H1 (cell line): ENCODE measurements around the gene SNAPC2. TPM values are rescaled to one million over a fixed set of nuclear protein-coding genes. Genes with fewer than 3 reads are reported as not detected.

Experiments used
- CTCF ChIA-PET: fragments of 300-600 bp; sonication (Branson Sonifier 250); formaldehyde crosslinking; loops from one replicate; lab custom pipeline; 2021; ENCODE audit not compliant: partially characterized antibody; lab: Charles Lee
- POLR2A ChIA-PET: fragments of 300-600 bp; sonication (Branson Sonifier 250); formaldehyde crosslinking; loops from one replicate; lab custom pipeline; 2021; ENCODE audit warnings: inconsistent platforms; ENCODE audit not compliant: partially characterized antibody; lab: Charles Lee
- DNase-seq, 2 experiments: peaks; one replicate each; pipeline versions ENCODE4 v3.0.0 to v3.0.0-alpha.2; 2010 to 2022; ENCODE audit warnings: low spot score in 2 of 2, low read depth in 1 of 2, mixed read lengths in 1 of 2
- FAIRE-seq: peaks from 2 replicates; lab custom pipeline; 2011; peaks lifted over from hg19 to GRCh38; lab: Jason Lieb, UNC
- H2AFZ ChIP-seq: 2 replicates; pipeline ENCODE4 v1.8.1; 2012; ENCODE audit warnings: low read length, inconsistent platforms
- H2AK5ac ChIP-seq: 2 replicates; pipeline ENCODE4 v1.6.1; 2013; ENCODE audit warnings: low read depth, low read length
- H2BK120ac ChIP-seq: replicated peaks from 2 replicates; pipeline ENCODE3; 2013; ENCODE audit warnings: low read depth, low read length, inconsistent platforms
- H2BK12ac ChIP-seq: 2 replicates; pipeline ENCODE4 v1.6.1; 2013; ENCODE audit warnings: low read depth, low read length
- H2BK15ac ChIP-seq: 2 replicates; pipeline ENCODE4 v1.6.1; 2013; ENCODE audit warnings: low read length
- H2BK20ac ChIP-seq: 2 replicates; pipeline ENCODE4 v1.6.1; 2013; ENCODE audit warnings: low read length
- H2BK5ac ChIP-seq: 2 replicates; pipeline ENCODE4 v1.6.1; 2013; ENCODE audit warnings: low read depth, low read length
- H3K14ac ChIP-seq: 2 replicates; pipeline ENCODE4 v1.6.1; 2013; ENCODE audit warnings: inconsistent platforms; ENCODE audit not compliant: insufficient read length
- H3K18ac ChIP-seq: 2 replicates; pipeline ENCODE4 v1.6.1; 2013; ENCODE audit warnings: low read length; ENCODE audit errors: extremely low read depth
- H3K23ac ChIP-seq: 2 replicates; pipeline ENCODE4 v1.6.1; 2013; ENCODE audit warnings: inconsistent platforms; ENCODE audit not compliant: insufficient read length
- H3K23me2 ChIP-seq: 2 replicates; pipeline ENCODE4 v1.6.1; 2013; ENCODE audit warnings: low read depth, low read length
- H3K27ac ChIP-seq: 2 replicates; pipeline ENCODE4 v1.6.1; 2011; ENCODE audit warnings: low read depth, low read length, inconsistent platforms
- H3K27me3 ChIP-seq, 4 experiments: replicated peaks in 1 of 4; 1 replicate in 1 of 4; 2 replicates in 3 of 4; pipeline versions ENCODE4 v1.6.1 to v1.8.1; 2011 to 2013; ENCODE audit warnings: low read length in 3 of 4, mild to moderate bottlenecking in 3 of 4, inconsistent platforms in 2 of 4, mixed read lengths in 2 of 4, moderate library complexity in 1 of 4; ENCODE audit not compliant: control insufficient read depth in 3 of 4, insufficient read depth in 3 of 4; ENCODE audit errors: extremely low read depth in 1 of 4
- H3K36me3 ChIP-seq, 4 experiments: 2 replicates each; pipeline versions ENCODE4 v1.6.1 to v1.8.1; 2011 to 2013; ENCODE audit warnings: mild to moderate bottlenecking in 4 of 4, low read length in 3 of 4, moderate library complexity in 2 of 4, control low read depth in 1 of 4, inconsistent platforms in 1 of 4; ENCODE audit not compliant: insufficient read depth in 4 of 4, control insufficient read depth in 2 of 4
- H3K4ac ChIP-seq: replicated peaks from 2 replicates; pipeline ENCODE3; 2013; ENCODE audit warnings: low read length, low read depth, mixed read lengths, inconsistent platforms; ENCODE audit not compliant: insufficient read length
- H3K4me1 ChIP-seq, 4 experiments: replicated peaks in 1 of 4; 1 replicate in 1 of 4; 2 replicates in 3 of 4; pipeline versions ENCODE4 v1.6.1 to v1.8.1; 2011 to 2013; ENCODE audit warnings: low read length in 3 of 4, inconsistent platforms in 2 of 4, mixed read lengths in 1 of 4; ENCODE audit not compliant: insufficient read depth in 4 of 4, control insufficient read depth in 3 of 4
- H3K4me2 ChIP-seq, 2 experiments: 2 replicates each; pipeline versions ENCODE4 v1.6.1 to v1.8.1; 2011 to 2013; ENCODE audit warnings: low read depth in 2 of 2, low read length in 2 of 2, control low read depth in 1 of 2, inconsistent platforms in 1 of 2, mild to moderate bottlenecking in 1 of 2; ENCODE audit not compliant: insufficient read depth in 1 of 2
- H3K4me3 ChIP-seq, 4 experiments: fragments of 200-600, 300-600 bp in 1 of 4; sonication (generic), shearing (Covaris generic), sonication (Bioruptor Twin) in 1 of 4; 2 replicates each; pipeline versions ENCODE4 v1.5.1 to v1.8.1; 2011 to 2016; ENCODE audit warnings: low read length in 4 of 4, low read depth in 3 of 4, control low read depth in 2 of 4, inconsistent platforms in 2 of 4, mild to moderate bottlenecking in 2 of 4, mixed read lengths in 1 of 4, moderate library complexity in 1 of 4; ENCODE audit not compliant: insufficient read depth in 2 of 4; ENCODE audit errors: extremely low read depth in 1 of 4
- H3K56ac ChIP-seq: replicated peaks from 2 replicates; pipeline ENCODE3; 2013; ENCODE audit warnings: low read depth, mild to moderate bottlenecking, mixed read lengths, low read length, inconsistent platforms; ENCODE audit not compliant: insufficient read length
- H3K79me1 ChIP-seq: 2 replicates; pipeline ENCODE4 v1.6.1; 2013; ENCODE audit warnings: low read depth, low read length, control low read depth
- H3K79me2 ChIP-seq, 2 experiments: 2 replicates each; pipeline versions ENCODE4 v1.6.1 to v1.8.1; 2012 to 2013; ENCODE audit warnings: low read length in 2 of 2, mild to moderate bottlenecking in 2 of 2, inconsistent platforms in 1 of 2; ENCODE audit not compliant: insufficient read depth in 2 of 2, control insufficient read depth in 1 of 2
- H3K9ac ChIP-seq, 4 experiments: replicated peaks in 1 of 4; 1 replicate in 1 of 4; 2 replicates in 3 of 4; pipeline versions ENCODE4 v1.6.1 to v1.8.1; 2011 to 2013; ENCODE audit warnings: low read depth in 3 of 4, low read length in 3 of 4, control low read depth in 2 of 4, mild to moderate bottlenecking in 2 of 4, moderate library complexity in 2 of 4, inconsistent platforms in 1 of 4; ENCODE audit errors: extremely low read depth in 1 of 4
- H3K9me3 ChIP-seq, 2 experiments: 2 replicates each; pipeline versions ENCODE4 v1.6.1 to v1.8.1; 2012 to 2013; ENCODE audit warnings: mild to moderate bottlenecking in 2 of 2, moderate library complexity in 2 of 2, control low read depth in 1 of 2, inconsistent platforms in 1 of 2, low read depth in 1 of 2, low read length in 1 of 2, mixed read lengths in 1 of 2; ENCODE audit not compliant: insufficient read depth in 2 of 2
- H4K20me1 ChIP-seq, 2 experiments: replicated peaks in 1 of 2; 2 replicates each; pipeline versions ENCODE3 to v1.8.1; 2011 to 2013; ENCODE audit warnings: inconsistent platforms in 2 of 2, low read length in 2 of 2, mild to moderate bottlenecking in 1 of 2; ENCODE audit not compliant: insufficient read depth in 2 of 2, control insufficient read depth in 1 of 2
- H4K5ac ChIP-seq: 2 replicates; pipeline ENCODE4 v1.6.1; 2013; ENCODE audit warnings: low read length, low read depth, mixed read lengths, inconsistent platforms; ENCODE audit not compliant: insufficient read length
- H4K8ac ChIP-seq: 2 replicates; pipeline ENCODE4 v1.8.0; 2013; ENCODE audit warnings: mild to moderate bottlenecking, moderate library complexity, low read length, inconsistent platforms; ENCODE audit not compliant: insufficient read depth; ENCODE audit errors: extremely low read depth
- H4K91ac ChIP-seq: replicated peaks from 2 replicates; pipeline ENCODE3; 2013; ENCODE audit warnings: low read length, mixed read lengths, inconsistent platforms; ENCODE audit not compliant: insufficient read length
- CHD2 ChIP-seq: IDR thresholded peaks from 2 replicates; pipeline ENCODE4 v1.6.1; 2012; ENCODE audit warnings: low read length, improper control_type of control experiment
- CREB1 ChIP-seq: IDR thresholded peaks from 2 replicates; pipeline ENCODE4 v1.6.1; 2012; ENCODE audit warnings: inconsistent platforms
- CTBP2 ChIP-seq: IDR thresholded peaks from 2 replicates; pipeline ENCODE4 v1.7.0; 2011; ENCODE audit warnings: borderline replicate concordance, mild to moderate bottlenecking, moderate library complexity, mixed read lengths, low read length; ENCODE audit not compliant: insufficient read depth, insufficient read length
- GABPA ChIP-seq: IDR thresholded peaks from 2 replicates; pipeline ENCODE4 v1.6.1; 2011; ENCODE audit warnings: mild to moderate bottlenecking, low read length, moderate library complexity, borderline replicate concordance; ENCODE audit not compliant: insufficient read depth
- HDAC6 ChIP-seq: IDR thresholded peaks from one replicate; pipeline ENCODE4 v1.7.1; 2012; ENCODE audit warnings: low read depth, mild to moderate bottlenecking, inconsistent platforms, low read length, moderate library complexity
- SIX5 ChIP-seq: IDR thresholded peaks from 2 replicates; pipeline ENCODE4 v1.6.1; 2011; ENCODE audit warnings: mild to moderate bottlenecking, low read depth, low read length
- SP2 ChIP-seq: IDR thresholded peaks from 2 replicates; pipeline ENCODE4 v1.6.1; 2012; ENCODE audit warnings: mild to moderate bottlenecking, low read length, inconsistent platforms
- TAF7 ChIP-seq: optimal IDR thresholded peaks from 2 replicates; pipeline ENCODE3; 2011; ENCODE audit warnings: low read depth, mild to moderate bottlenecking, inconsistent platforms, low read length, moderate library complexity, borderline replicate concordance
- WGBS, 2 experiments: shearing (Covaris generic) in 1 of 2; methylation state at CpG; one replicate each; pipeline versions ENCODE4 v1.1.6 to v1.1.7; 2013 to 2015; ENCODE audit warnings: low lambda C conversion rate in 2 of 2, mixed read lengths in 2 of 2, inconsistent platforms in 1 of 2, low coverage in 1 of 2, missing lambda C conversion rate in 1 of 2; ENCODE audit not compliant: insufficient replicate concordance in 2 of 2, insufficient coverage in 1 of 2, insufficient read length in 1 of 2; ENCODE audit errors: extremely low coverage in 1 of 2, missing lambda C conversion rate in 1 of 2; 5-methylcytosine and 5-hydroxymethylcytosine counted together
- polyA plus RNA-seq, 7 experiments: library from polyadenylated mRNA; depleted of rRNA in 3 of 7; stranded (reverse) in 5 of 7; unstranded in 2 of 7; fragments of >200 nt in 5 of 7; fragments of 200-250 nt in 2 of 7; gene quantifications; 1 replicate in 5 of 7; 2 replicates in 1 of 7; 4 replicates in 1 of 7; pipeline versions ENCODE4 v1.2.1 to v1.2.3, GENCODE V29; 2011 to 2013; ENCODE audit warnings: missing spikeins in 2 of 7, mixed read lengths in 2 of 7
- total RNA-seq: library from RNA; stranded (reverse); fragmentation: NEBNext Ultra II Directional; extraction: Animal tissue kit (Norgen Biotek cat#: 25700); gene quantifications from 2 replicates; pipeline ENCODE4 v1.2.1, GENCODE V29; 2021
- TF ChIP-seq, protein P1 (sequence below): IDR thresholded peaks from 2 replicates; pipeline ENCODE4 v1.6.1; 2012; ENCODE audit warnings: low read length, inconsistent platforms
- TF ChIP-seq, protein P2 (sequence below): IDR thresholded peaks from 2 replicates; pipeline ENCODE4 v1.6.1; 2011; ENCODE audit warnings: low read depth, mild to moderate bottlenecking, low read length; ENCODE audit not compliant: insufficient read depth

The SNAPC2 gene
- total and polyA plus RNA-seq, 2 of the 8 experiments (the other 6 are each of a cell fraction or from before 2014, with no cell fraction given): 18.2 to 20.3 TPM

- H4K91ac ChIP-seq: no peak overlapping the region
- no peaks in the 10 kb centered on the region; a peak in 1 of 8 replicates for H3K36me3 ChIP-seq
- no peak for FAIRE-seq
- no peaks in the 10 kb centered on the region for H3K27me3 ChIP-seq
- no peaks in the 10 kb centered on the region for H3K9me3 ChIP-seq
- H2AFZ ChIP-seq: no peak overlapping the region
- POLR2A ChIA-PET: interaction anchor here (2.3 to 2.8 kb wide), 3 partner anchors 13 to 45 kb away, joined by 8 to 10 read pairs (median 8); partner anchors contain the start of gene TIMM44
- no peaks in the 10 kb centered on the region for H3K79me2 ChIP-seq
- H4K5ac ChIP-seq: no peak overlapping the region
- H3K23ac ChIP-seq: no peak overlapping the region
- no peak overlapping the region for H2BK120ac ChIP-seq
- no peak overlapping the region for H3K4me2 ChIP-seq
- peaks cover 0 to 12% (median 3%) of the 10 kb centered on the region in 4 experiments; a peak in 3 of 7 replicates for H3K4me1 ChIP-seq
- H2BK5ac ChIP-seq: no peak overlapping the region
- no peak overlapping the region for H3K9ac ChIP-seq
- H4K20me1 ChIP-seq: peaks cover 0 to 3% of the 10 kb centered on the region in 2 experiments
- H3K4me3 ChIP-seq: no peak overlapping the region
- no peak overlapping the region for H3K56ac ChIP-seq
- CTCF ChIA-PET: interaction anchor here (1.0 to 3.4 kb wide), 10 partner anchors 10 to 545 kb away, joined by 3 to 21 read pairs (median 6); partner anchors contain the start of genes LRRC8E and TGFBR3L
- H3K14ac ChIP-seq: no peak overlapping the region
- no peaks in the 10 kb centered on the region for H3K79me1 ChIP-seq
- H2BK15ac ChIP-seq: no peak overlapping the region
- 95% methylated on average over 16 of the region's 16 CpGs; no CpG with 5 or more reads in 1 of the 2 experiments for WGBS, 2 experiments
- DNase-seq: no peak
- no peak overlapping the region for H3K18ac ChIP-seq
- no peak overlapping the region for H3K27ac ChIP-seq
- no peak overlapping the region for H2AK5ac ChIP-seq
- no peak overlapping the region for H3K4ac ChIP-seq
- H2BK20ac ChIP-seq: no peak overlapping the region
- H3K23me2 ChIP-seq: peaks cover 8% of the 10 kb centered on the region
- no peak overlapping the region for H2BK12ac ChIP-seq
- no peak overlapping the region for H4K8ac ChIP-seq
- TF ChIP-seq GABPA (no peak), CHD2 (no peak), SIX5 (no peak), CTBP2 (no peak), SP2 (no peak), TAF7 (no peak), CREB1 (no peak), HDAC6 (no peak)
- TF ChIP-seq, protein P1, sequence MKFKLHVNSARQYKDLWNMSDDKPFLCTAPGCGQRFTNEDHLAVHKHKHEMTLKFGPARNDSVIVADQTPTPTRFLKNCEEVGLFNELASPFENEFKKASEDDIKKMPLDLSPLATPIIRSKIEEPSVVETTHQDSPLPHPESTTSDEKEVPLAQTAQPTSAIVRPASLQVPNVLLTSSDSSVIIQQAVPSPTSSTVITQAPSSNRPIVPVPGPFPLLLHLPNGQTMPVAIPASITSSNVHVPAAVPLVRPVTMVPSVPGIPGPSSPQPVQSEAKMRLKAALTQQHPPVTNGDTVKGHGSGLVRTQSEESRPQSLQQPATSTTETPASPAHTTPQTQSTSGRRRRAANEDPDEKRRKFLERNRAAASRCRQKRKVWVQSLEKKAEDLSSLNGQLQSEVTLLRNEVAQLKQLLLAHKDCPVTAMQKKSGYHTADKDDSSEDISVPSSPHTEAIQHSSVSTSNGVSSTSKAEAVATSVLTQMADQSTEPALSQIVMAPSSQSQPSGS: no peak
- TF ChIP-seq, protein P2, sequence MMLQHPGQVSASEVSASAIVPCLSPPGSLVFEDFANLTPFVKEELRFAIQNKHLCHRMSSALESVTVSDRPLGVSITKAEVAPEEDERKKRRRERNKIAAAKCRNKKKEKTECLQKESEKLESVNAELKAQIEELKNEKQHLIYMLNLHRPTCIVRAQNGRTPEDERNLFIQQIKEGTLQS: no peak
Observed at GRCh38 chr19:7898967-7899366, 21.2 kb upstream of the SNAPC2 start.
